BE2C (cell line): ENCODE results near the gene USH2A.

Experiments used
- DNase-seq: peaks from one replicate; pipeline ENCODE4 v3.0.0-alpha.2; 2020
- H3K27me3 ChIP-seq: fragments of 250-450 bp; sonication (Bioruptor Pico); 2 replicates; pipeline ENCODE4 v1.5.1; 2020; ENCODE audit warnings: mild to moderate bottlenecking
- H3K36me3 ChIP-seq: fragments of 250-450 bp; sonication (Bioruptor Pico); 2 replicates; pipeline ENCODE4 v1.5.1; 2020; ENCODE audit warnings: mild to moderate bottlenecking
- H3K4me1 ChIP-seq: fragments of 250-450 bp; sonication (Bioruptor Pico); 2 replicates; pipeline ENCODE4 v1.5.1; 2020
- H3K4me3 ChIP-seq: 2 replicates; pipeline ENCODE4 v1.5.1; 2011; ENCODE audit warnings: low read depth, low read length
- H3K9me3 ChIP-seq: fragments of 250-450 bp; sonication (Bioruptor Pico); 2 replicates; pipeline ENCODE4 v1.5.1; 2020
- TF ChIP-seq, protein P1 (sequence below): IDR thresholded peaks from 2 replicates; pipeline ENCODE4 v1.5.1; 2012; ENCODE audit warnings: mild to moderate bottlenecking, low read depth, low read length

Gene USH2A

DNA sequence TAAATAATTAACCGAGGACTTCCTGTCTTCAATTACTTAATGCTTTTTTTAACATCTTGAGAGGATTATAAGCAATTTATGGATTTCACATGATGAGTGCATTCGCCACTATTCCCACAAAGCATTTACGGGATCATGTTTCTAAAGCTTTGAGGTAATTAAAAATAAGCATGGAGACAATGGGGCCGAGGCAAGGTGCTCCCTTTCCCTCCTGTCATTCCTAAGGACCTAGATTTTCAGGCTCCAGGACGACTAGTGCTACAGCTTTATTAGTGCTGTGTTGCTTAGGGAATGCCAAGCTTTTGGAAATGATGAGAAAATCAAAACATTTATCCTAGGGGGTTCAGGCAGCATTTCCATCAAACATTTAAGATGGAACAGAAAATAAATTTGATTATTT is 646.9 kb downstream of the USH2A start:
- Histone ChIP-seq H3K27me3 (no peaks in the 10 kb centered on the region), H3K9me3 (no peaks in the 10 kb centered on the region), H3K4me1 (no peaks in the 10 kb centered on the region; the same call in 1 of the 2 replicates), H3K4me3 (no peak overlapping the region), H3K36me3 (no peaks in the 10 kb centered on the region)
- no peak for DNase-seq
- TF ChIP-seq, protein P1, sequence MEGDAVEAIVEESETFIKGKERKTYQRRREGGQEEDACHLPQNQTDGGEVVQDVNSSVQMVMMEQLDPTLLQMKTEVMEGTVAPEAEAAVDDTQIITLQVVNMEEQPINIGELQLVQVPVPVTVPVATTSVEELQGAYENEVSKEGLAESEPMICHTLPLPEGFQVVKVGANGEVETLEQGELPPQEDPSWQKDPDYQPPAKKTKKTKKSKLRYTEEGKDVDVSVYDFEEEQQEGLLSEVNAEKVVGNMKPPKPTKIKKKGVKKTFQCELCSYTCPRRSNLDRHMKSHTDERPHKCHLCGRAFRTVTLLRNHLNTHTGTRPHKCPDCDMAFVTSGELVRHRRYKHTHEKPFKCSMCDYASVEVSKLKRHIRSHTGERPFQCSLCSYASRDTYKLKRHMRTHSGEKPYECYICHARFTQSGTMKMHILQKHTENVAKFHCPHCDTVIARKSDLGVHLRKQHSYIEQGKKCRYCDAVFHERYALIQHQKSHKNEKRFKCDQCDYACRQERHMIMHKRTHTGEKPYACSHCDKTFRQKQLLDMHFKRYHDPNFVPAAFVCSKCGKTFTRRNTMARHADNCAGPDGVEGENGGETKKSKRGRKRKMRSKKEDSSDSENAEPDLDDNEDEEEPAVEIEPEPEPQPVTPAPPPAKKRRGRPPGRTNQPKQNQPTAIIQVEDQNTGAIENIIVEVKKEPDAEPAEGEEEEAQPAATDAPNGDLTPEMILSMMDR = no peak

DNA sequence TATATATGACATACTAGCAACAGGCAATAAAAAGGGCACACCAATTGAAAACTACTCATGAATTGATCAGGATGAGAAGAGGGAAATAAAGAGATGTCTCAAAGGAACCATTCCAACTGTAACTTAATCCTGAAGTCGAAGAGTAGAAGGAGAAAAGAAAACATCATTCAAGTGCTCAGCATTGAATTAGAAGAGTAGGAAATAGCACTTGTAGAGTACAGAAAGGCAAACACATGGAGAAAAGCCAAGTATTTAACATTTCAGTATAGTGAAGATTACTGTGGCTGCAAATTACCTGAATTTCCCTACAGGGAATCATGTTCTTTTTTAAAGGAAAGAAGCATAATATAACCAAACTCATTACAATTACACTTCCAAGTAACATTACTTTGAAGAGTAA is 651.1 kb downstream of the USH2A start:
- no peaks in the 10 kb centered on the region for H3K9me3 ChIP-seq
- TF ChIP-seq, protein P1 = no peak
- no peak for DNase-seq
- no peaks in the 10 kb centered on the region; the same call in 1 of the 2 replicates for H3K4me1 ChIP-seq
- H3K4me3 ChIP-seq = no peak overlapping the region
- no peaks in the 10 kb centered on the region for H3K27me3 ChIP-seq
- no peaks in the 10 kb centered on the region for H3K36me3 ChIP-seq

DNA sequence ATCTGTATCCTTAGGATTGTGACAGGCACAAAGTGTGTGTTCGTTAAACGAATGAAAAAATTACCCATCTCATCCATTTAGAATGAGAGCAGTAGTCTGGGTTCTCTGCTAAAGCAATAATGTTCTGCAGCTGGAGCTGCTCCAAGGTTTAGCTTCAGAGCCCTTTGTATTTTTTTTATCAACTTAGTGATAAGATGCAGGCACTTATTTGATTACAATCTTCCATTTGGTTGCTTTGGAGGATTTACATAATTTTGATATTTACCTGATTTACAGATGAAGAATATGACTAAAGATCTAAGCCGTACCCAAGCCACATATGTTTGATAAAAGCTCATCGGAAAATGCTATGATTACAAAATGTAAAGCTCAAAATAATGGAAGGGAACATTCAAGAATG is 654.9 kb downstream of the USH2A start:
- H3K4me3 ChIP-seq = no peak overlapping the region
- TF ChIP-seq, protein P1 = no peak

DNA sequence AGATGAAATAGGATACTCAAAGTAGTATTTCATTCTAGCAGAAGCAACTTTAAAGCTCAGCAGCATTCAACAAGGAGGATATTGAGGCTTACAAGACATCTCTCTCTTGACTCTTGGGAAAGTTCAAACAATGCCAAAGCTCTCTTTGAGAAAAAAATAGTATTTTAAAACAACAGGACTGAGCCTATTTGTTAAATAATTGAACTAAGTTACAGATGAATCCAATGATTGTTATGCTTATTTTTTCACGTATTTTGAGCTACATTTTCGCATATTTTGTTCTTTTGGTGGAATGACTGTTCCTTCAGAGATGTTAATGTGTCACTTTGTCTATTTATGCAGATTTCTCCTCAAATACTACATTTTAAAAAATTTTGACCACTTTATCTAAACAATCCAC is 655.5 kb downstream of the USH2A start:
- Histone ChIP-seq H3K4me3 (no peak overlapping the region), H3K4me1 (no peaks in the 10 kb centered on the region; the same call in 1 of the 2 replicates), H3K27me3 (no peaks in the 10 kb centered on the region), H3K36me3 (no peaks in the 10 kb centered on the region), H3K9me3 (no peaks in the 10 kb centered on the region)
- TF ChIP-seq, protein P1 = no peak
- no peak for DNase-seq

More for the DNA sequence above, 654.9 kb downstream of the USH2A start:
- no peaks in the 10 kb centered on the region for H3K9me3 ChIP-seq
- H3K36me3 ChIP-seq = no peaks in the 10 kb centered on the region
- H3K27me3 ChIP-seq = no peaks in the 10 kb centered on the region
- H3K4me1 ChIP-seq = no peaks in the 10 kb centered on the region; the same call in 1 of the 2 replicates
- DNase-seq = no peak

DNA sequence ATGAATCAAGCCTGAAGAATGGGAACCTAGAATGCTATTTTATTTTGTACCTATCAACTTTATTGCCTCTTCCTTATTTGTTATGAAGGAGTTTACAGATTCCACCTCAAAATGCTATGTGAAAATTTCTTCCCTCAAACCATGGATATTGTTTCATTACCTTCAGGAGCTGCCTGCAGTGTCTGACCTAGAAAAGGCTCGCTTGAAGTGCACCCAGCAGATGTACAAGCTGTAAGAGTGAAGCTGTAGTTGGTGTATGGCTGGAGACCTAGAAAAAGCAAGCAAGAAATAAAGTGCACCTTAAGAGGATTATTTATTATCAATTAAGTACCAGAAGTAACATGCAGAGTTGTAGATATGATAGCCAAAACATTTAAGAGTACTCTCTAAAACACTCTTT is 656.7 kb downstream of the USH2A start:
- H3K4me3 ChIP-seq = no peak overlapping the region

DNA sequence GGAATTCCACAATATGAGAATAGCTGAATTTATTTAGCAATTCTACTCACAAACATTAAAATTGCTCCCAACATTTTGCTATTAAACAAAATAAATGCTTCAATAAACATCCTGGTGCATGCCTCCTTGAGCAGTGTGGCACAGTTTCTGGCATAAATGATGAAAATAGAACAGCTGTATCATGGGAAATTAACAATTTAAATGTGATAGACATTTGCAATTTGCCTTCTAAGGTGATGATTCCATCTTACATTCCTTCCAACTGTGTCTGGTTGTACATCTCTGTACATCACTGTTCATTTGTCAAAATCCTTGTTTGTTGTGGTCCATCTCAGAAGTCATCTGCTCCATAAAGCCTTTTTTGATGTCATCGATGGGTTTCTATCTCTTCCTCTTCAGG is 657.4 kb downstream of the USH2A start:
- no peaks in the 10 kb centered on the region for H3K9me3 ChIP-seq
- H3K4me3 ChIP-seq = no peak overlapping the region
- no peaks in the 10 kb centered on the region for H3K4me1 ChIP-seq
- no peaks in the 10 kb centered on the region for H3K36me3 ChIP-seq
- TF ChIP-seq, protein P1 = no peak
- no peaks in the 10 kb centered on the region for H3K27me3 ChIP-seq
- DNase-seq = no peak

More for the DNA sequence above, 656.7 kb downstream of the USH2A start:
- Histone ChIP-seq H3K36me3 (no peaks in the 10 kb centered on the region), H3K4me1 (no peaks in the 10 kb centered on the region), H3K9me3 (no peaks in the 10 kb centered on the region), H3K27me3 (no peaks in the 10 kb centered on the region)
- no peak for DNase-seq
- TF ChIP-seq, protein P1 = no peak
